B cell (primary cell): ENCODE results near the gene SPATA25. TPM values are rescaled to one million over a fixed set of nuclear protein-coding genes. Genes with fewer than 3 reads are reported as not detected.

Experiments
- ATAC-seq: fragments of 200-7000 bp; cut with Tn5 transposase; one replicate; pipeline ENCODE4 v1.10.0; 2021; ENCODE audit warnings: low read depth, mild to moderate bottlenecking, moderate number of reproducible peaks, moderate library complexity
- CTCF ChIA-PET: fragments of 350-600 bp; sonication (Branson Sonifier 250); formaldehyde crosslinking; loops from one replicate; lab custom pipeline; 2021; ENCODE audit warnings: antibody characterized with exemption, inconsistent platforms; lab: Charles Lee
- POLR2A ChIA-PET: fragments of 350-600 bp; sonication (Branson Sonifier 250); formaldehyde crosslinking; loops from one replicate; lab custom pipeline; 2021; ENCODE audit warnings: antibody characterized with exemption; lab: Charles Lee
- DNase-seq: peaks from one replicate; pipeline ENCODE4 v3.0.0; 2013
- H2AFZ ChIP-seq: 2 replicates; pipeline ENCODE4 v1.6.1; 2012; ENCODE audit warnings: mild to moderate bottlenecking, low read depth, low read length; ENCODE audit not compliant: insufficient read depth, poor library complexity, severe bottlenecking
- H3K27ac ChIP-seq, 2 donors: 1 replicate in 1 of 2; 2 replicates in 1 of 2; pipeline ENCODE4 v1.5.1; 2012 to 2013; ENCODE audit warnings: low read length in 2 of 2, mild to moderate bottlenecking in 2 of 2, moderate library complexity in 1 of 2
- H3K27me3 ChIP-seq, 4 experiments: fragments of 200-600 bp in 1 of 4; sonication (generic) in 1 of 4; replicated peaks in 1 of 4; 1 replicate in 2 of 4; 2 replicates in 2 of 4; pipeline versions ENCODE4 v1.6.1 to v1.7.0; 2013 to 2016; ENCODE audit warnings: low read length in 3 of 4, mild to moderate bottlenecking in 2 of 4, mixed read lengths in 1 of 4, moderate library complexity in 1 of 4; ENCODE audit not compliant: insufficient read depth in 4 of 4, control insufficient read depth in 3 of 4; ENCODE audit errors: control extremely low read depth in 1 of 4
- H3K36me3 ChIP-seq, 2 experiments: replicated peaks in 1 of 2; 1 replicate in 1 of 2; 2 replicates in 1 of 2; pipeline versions ENCODE4 v1.6.1 to v1.7.1; 2013; ENCODE audit warnings: low read length in 1 of 2; ENCODE audit not compliant: insufficient read depth in 2 of 2, control insufficient read depth in 1 of 2; ENCODE audit errors: control extremely low read depth in 1 of 2, extremely low read depth in 1 of 2
- H3K4me1 ChIP-seq, 2 donors: fragments of 200-600 bp in 1 of 2; sonication (generic) in 1 of 2; 1 replicate in 1 of 2; 2 replicates in 1 of 2; pipeline versions ENCODE4 v1.5.1 to v1.6.1; 2013 to 2017; ENCODE audit warnings: low read length in 2 of 2; ENCODE audit not compliant: control insufficient read depth in 2 of 2, insufficient read depth in 2 of 2
- H3K4me2 ChIP-seq: replicated peaks from 2 replicates; pipeline ENCODE3; 2012; ENCODE audit warnings: mild to moderate bottlenecking, low read depth, low read length; ENCODE audit not compliant: poor library complexity, severe bottlenecking
- H3K4me3 ChIP-seq, 5 experiments: fragments of 200-600 bp in 1 of 5; sonication (generic) in 1 of 5; 1 replicate in 3 of 5; 2 replicates in 2 of 5; pipeline versions ENCODE4 v1.5.1 to v1.7.0; 2011 to 2016; ENCODE audit warnings: low read length in 4 of 5, mild to moderate bottlenecking in 4 of 5, low read depth in 2 of 5, control low read depth in 1 of 5, moderate library complexity in 1 of 5; ENCODE audit not compliant: insufficient read depth in 1 of 5; ENCODE audit errors: control extremely low read depth in 1 of 5, extremely low read depth in 1 of 5
- H3K79me2 ChIP-seq: fragments of 200-600 bp; sonication (generic); one replicate; pipeline ENCODE4 v1.6.0; 2016; ENCODE audit warnings: low read length; ENCODE audit not compliant: control insufficient read depth, insufficient read depth
- H3K9ac ChIP-seq: fragments of 200-600 bp; sonication (generic); 2 replicates; pipeline ENCODE4 v1.6.1; 2017; ENCODE audit warnings: mild to moderate bottlenecking, low read length, moderate library complexity
- H3K9me3 ChIP-seq, 3 donors: one replicate each; pipeline versions ENCODE4 v1.6.1 to v1.7.1; 2013; ENCODE audit warnings: low read length in 2 of 3; ENCODE audit not compliant: control insufficient read depth in 2 of 3, insufficient read depth in 1 of 3; ENCODE audit errors: control extremely low read depth in 1 of 3
- H4K20me1 ChIP-seq: 2 replicates; pipeline ENCODE4 v1.6.0; 2012; ENCODE audit warnings: mild to moderate bottlenecking, low read length; ENCODE audit not compliant: insufficient read depth, control insufficient read depth, poor library complexity, severe bottlenecking
- H3K27ac Mint-ChIP-seq: one replicate; pipeline ENCODE4 v1.8.0; 2021; ENCODE audit warnings: mixed read lengths
- H3K27me3 Mint-ChIP-seq: one replicate; pipeline ENCODE4 v1.8.0; 2021; ENCODE audit warnings: mixed read lengths
- H3K4me1 Mint-ChIP-seq: one replicate; pipeline ENCODE4 v1.8.0; 2021; ENCODE audit warnings: mixed read lengths
- H3K4me3 Mint-ChIP-seq: one replicate; pipeline ENCODE4 v1.8.0; 2021; ENCODE audit warnings: mixed read lengths
- H3K9me3 Mint-ChIP-seq: one replicate; pipeline ENCODE4 v1.8.0; 2022; ENCODE audit warnings: mixed read lengths; ENCODE audit not compliant: insufficient read depth
- CTCF ChIP-seq: fragments of 200-600 bp; IDR thresholded peaks from one replicate; pipeline ENCODE4 v1.8.0; 2022; ENCODE audit warnings: antibody characterized with exemption, mild to moderate bottlenecking
- EZH2 ChIP-seq: IDR thresholded peaks from 2 replicates; pipeline ENCODE4 v1.6.1; 2012; ENCODE audit warnings: borderline replicate concordance, low read depth, mild to moderate bottlenecking, moderate library complexity, low read length; ENCODE audit not compliant: insufficient read depth, poor library complexity, severe bottlenecking
- WGBS: methylation state at CpG from one replicate; pipeline ENCODE4 v1.1.5; 2013; ENCODE audit warnings: missing lambda C conversion rate; ENCODE audit not compliant: insufficient coverage; 5-methylcytosine and 5-hydroxymethylcytosine counted together
- intact Hi-C: fragments of 100-400 bp; cut with micrococcal nuclease; formaldehyde crosslinking; loops from one replicate; pipeline ENCODE4 v1.10.0; 2022
- polyA plus RNA-seq: library from polyadenylated mRNA; depleted of rRNA; stranded (reverse); fragments of >200 nt; gene quantifications from 2 replicates; pipeline ENCODE4 v1.2.3, GENCODE V29; 2012
- total RNA-seq, 2 donors: library from RNA; stranded (reverse); fragments of 120-200 nt in 1 of 2; gene quantifications; 1 replicate in 1 of 2; 2 replicates in 1 of 2; pipeline versions ENCODE4 v1.2.3 to v1.2.4, GENCODE V29; 2013 to 2022

SPATA25 gene
- total and polyA plus RNA-seq, 2 donors (not counting 1 experiment from before 2014, with no cell fraction given) = 2.5 to 2.9 TPM

GRCh38 chr20:45851501-45851900 is 35.9 kb downstream of the SPATA25 start:
- Histone ChIP-seq H3K4me2 (no peak overlapping the region), H4K20me1 (no peaks in the 10 kb centered on the region), H2AFZ (no peak overlapping the region), H3K36me3 (peaks cover 0 to 52% of the 10 kb centered on the region in 2 experiments), H3K27me3 (no peaks in the 10 kb centered on the region), H3K79me2 (peaks cover 44% of the 10 kb centered on the region), H3K9ac (no peak overlapping the region), H3K4me3 (no peak overlapping the region), H3K27ac (no peak overlapping the region), H3K9me3 (no peaks in the 10 kb centered on the region), H3K4me1 (peaks cover 9 to 16% of the 10 kb centered on the region in 2 donors)
- POLR2A ChIA-PET = no interaction called here
- no peaks in the 10 kb centered on the region for H3K27me3 Mint-ChIP-seq
- CTCF ChIA-PET = interaction anchor here (1.0 to 1.7 kb wide), 2 partner anchors 9 to 27 kb away, joined by 3 to 4 read pairs; no protein-coding TSS in a partner anchor
- no peak overlapping the region for H3K27ac Mint-ChIP-seq
- ATAC-seq (no peak), DNase-seq (no peak)
- H3K9me3 Mint-ChIP-seq = no peaks in the 10 kb centered on the region
- TF ChIP-seq CTCF (no peak), EZH2 (no peak)
- no peak overlapping the region for H3K4me3 Mint-ChIP-seq
- H3K4me1 Mint-ChIP-seq = peaks cover 14% of the 10 kb centered on the region
- intact Hi-C loops = no loop called here

- 57% methylated on average over 1 of the region's 1 CpG for WGBS
- ChIA-PET POLR2A (no interaction called here), CTCF (interaction anchor here (1.0 to 1.7 kb wide), 2 partner anchors 9 to 27 kb away, joined by 3 to 4 read pairs; no protein-coding TSS in a partner anchor)
- Histone ChIP-seq H3K4me1 (peaks cover 3 to 10% of the 10 kb centered on the region in 2 donors), H3K79me2 (peaks cover 39% of the 10 kb centered on the region), H3K36me3 (peaks cover 3 to 58% of the 10 kb centered on the region in 2 experiments), H3K4me3 (no peak overlapping the region), H3K27me3 (no peaks in the 10 kb centered on the region), H3K9me3 (no peaks in the 10 kb centered on the region), H3K4me2 (no peak overlapping the region), H3K27ac (no peak overlapping the region), H4K20me1 (no peaks in the 10 kb centered on the region), H2AFZ (no peak overlapping the region), H3K9ac (no peak overlapping the region)
- DNase-seq (no peak), ATAC-seq (no peak)
- TF ChIP-seq CTCF (no peak), EZH2 (no peak)
- H3K4me3 Mint-ChIP-seq = no peak overlapping the region
- H3K27ac Mint-ChIP-seq = no peak overlapping the region
- intact Hi-C loops = no loop called here
- H3K4me1 Mint-ChIP-seq = peaks cover 11% of the 10 kb centered on the region
- no peaks in the 10 kb centered on the region for H3K27me3 Mint-ChIP-seq
- no peaks in the 10 kb centered on the region for H3K9me3 Mint-ChIP-seq
These were observed 36.5 kb downstream of the SPATA25 start for GRCh38 chr20:45850926-45851325.
